GM11168 (cell line): ENCODE results near the gene RIC8A.
"Not testable (repeated sequence)": the region's sequence is repeated elsewhere in the genome, so short reads cannot be mapped to it uniquely, and the experiment has no call there.

Experiments used
- in situ Hi-C: fragments of 300-500 bp; cut with MboI; formaldehyde crosslinking; loops from one replicate; pipeline ENCODE4 v1.12.0; 2022; ENCODE audit warnings: low sequenced_read_pairs; ENCODE audit not compliant: unreplicated experiment

Gene RIC8A

GRCh38 chr11:207208-207862 is at the start of gene RIC8A, which contains the start of gene BET1L:
TSS of gene RIC8A (plus strand) at chr11:207708. CDS start at chr11:208855, 1,147 bp downstream.
TSS of gene BET1L (minus strand) at chr11:207399. CDS start at chr11:207321, 78 bp downstream.
- in situ Hi-C loops, result loop anchor here (5.0 kb wide), 1 partner anchor 150 kb away; no protein-coding TSS in a partner anchor

DNA sequence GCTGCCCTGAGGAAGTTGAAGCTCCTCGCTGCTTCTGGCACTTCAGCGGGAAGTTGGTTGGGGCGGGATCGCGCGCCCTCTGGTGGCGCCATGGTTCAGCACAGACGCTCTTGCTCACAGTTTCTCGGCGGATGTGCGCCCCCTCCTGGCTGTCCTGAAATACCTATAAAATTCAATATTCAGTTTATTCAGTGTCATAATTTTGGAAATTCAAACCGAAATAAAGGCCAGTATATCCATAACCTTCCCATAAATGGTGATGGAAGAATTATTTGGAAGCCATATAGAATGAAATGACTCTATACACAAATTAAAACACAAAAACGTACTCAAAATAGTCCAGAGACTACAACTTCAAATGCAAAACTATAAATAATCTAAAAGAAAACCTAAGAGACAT is 27.3 kb upstream of the RIC8A start:
- in situ Hi-C loops, result not testable (repeated sequence)

DNA sequence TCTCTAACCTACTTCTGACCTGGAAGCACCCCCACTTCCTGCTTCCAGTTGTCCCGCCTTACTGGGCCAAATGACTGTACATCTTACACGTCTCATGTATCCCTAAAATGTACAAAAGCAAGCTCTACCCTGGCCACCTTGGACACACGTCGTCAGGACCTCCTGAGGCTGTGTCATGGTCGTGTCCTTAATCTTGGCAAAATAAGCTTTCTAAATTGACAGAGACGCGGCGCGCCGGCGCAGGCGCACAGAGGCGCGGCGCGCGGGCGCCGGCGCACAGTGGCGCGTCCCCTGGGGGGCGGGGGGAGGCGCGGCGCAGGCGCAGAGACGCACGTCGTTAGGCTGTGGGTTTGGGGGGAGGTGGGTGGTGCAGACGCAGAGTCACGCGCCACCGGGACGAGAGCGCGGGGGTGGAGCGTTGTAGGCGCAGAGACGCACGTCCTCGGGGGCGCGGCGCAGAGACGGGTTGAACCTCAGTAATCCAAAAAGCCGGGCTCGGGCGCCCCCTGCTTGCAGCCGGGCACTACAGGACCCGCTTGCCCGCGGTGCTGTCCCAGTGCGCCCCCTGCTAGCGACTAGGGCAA is 18.2 kb upstream of the RIC8A start:
- in situ Hi-C loops, result not testable (repeated sequence)

- in situ Hi-C loops, result loop anchor here (5.0 kb wide), 1 partner anchor 53 kb away; no protein-coding TSS in a partner anchor
These were observed 17.6 kb upstream of the RIC8A start for GRCh38 chr11:189843-190311.

- in situ Hi-C loops, result loop anchor here (5.0 kb wide), 1 partner anchor 53 kb away; no protein-coding TSS in a partner anchor
These were observed 17.0 kb upstream of the RIC8A start for GRCh38 chr11:190546-190945.

GRCh38 chr11:191490-192478 is 15.7 kb upstream of the RIC8A start:
- in situ Hi-C loops, result loop anchor here (5.0 kb wide), 1 partner anchor 54 kb away; no protein-coding TSS in a partner anchor

- in situ Hi-C loops, result loop anchor here (5.0 kb wide), 1 partner anchor 55 kb away; no protein-coding TSS in a partner anchor
These were observed 14.8 kb upstream of the RIC8A start, which contains the start of gene SCGB1C1 for GRCh38 chr11:192674-193128. TSS of gene SCGB1C1 (plus strand) at chr11:193078. CDS start at chr11:193100, 22 bp downstream.

- in situ Hi-C loops, result loop anchor here (5.0 kb wide), 1 partner anchor 56 kb away; no protein-coding TSS in a partner anchor
These were observed 14.0 kb upstream of the RIC8A start for GRCh38 chr11:193481-193880.

- in situ Hi-C loops, result no loop called here
These were observed 10.4 kb upstream of the RIC8A start for GRCh38 chr11:196786-197731.

DNA sequence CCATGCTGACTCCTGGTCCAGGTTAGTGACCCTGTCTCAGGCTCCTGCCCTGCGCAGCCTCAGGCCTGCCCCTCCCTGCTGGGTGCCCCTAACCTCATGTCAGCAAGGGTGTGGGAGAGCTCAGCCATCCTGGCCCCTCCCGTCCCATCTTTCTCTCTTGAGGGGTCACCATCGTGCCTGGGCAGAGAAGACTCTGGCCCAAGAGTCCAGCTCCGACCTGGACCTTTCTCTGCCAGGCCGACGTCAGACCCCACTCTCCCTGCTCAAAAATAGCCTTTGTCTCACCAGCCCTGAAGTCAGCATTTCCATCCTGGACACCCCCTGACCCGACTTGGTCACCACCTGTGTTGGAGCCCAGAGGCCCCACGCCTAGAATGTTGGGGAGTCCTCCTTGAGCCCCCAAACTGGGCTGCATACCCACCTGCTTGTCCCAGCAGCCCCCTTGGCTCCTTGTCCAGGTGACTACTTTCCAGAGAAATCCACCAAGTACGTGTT is 9.7 kb upstream of the RIC8A start:
- in situ Hi-C loops, result no loop called here

DNA sequence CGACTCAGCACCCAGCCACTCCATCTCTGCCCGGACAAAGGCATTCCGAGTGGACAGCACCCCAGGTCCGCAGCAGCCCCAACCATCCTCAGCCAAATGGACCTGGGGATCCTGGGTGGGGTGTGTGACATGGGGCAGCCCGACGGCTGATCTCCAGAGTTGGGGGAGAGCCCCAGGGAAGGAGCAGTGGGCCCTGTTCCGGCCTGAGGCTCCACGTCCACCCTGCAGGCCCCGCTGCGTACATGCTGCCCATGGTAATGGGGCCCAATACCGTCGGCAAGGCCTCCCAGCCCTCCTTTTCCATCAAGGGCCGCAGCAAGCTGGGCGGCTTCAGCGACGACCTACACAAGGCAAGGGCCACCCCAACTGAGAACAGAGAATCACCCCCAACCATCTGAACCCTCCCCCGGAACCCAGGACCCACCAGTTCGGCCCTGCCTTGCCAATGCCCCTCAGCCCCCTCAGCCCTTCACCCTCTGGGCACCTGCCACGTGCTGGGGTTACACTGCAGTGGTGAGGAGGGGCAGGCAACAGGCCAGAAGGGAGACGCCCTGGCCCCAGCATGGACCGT is 9.2 kb upstream of the RIC8A start:
- in situ Hi-C loops, result no loop called here

- in situ Hi-C loops, result no loop called here
These were observed 8.4 kb upstream of the RIC8A start for GRCh38 chr11:199004-199581.

- in situ Hi-C loops, result no loop called here
These were observed 7.7 kb upstream of the RIC8A start for GRCh38 chr11:199782-200181.

GRCh38 chr11:200224-201003 is 7.1 kb upstream of the RIC8A start:
- in situ Hi-C loops, result no loop called here

- in situ Hi-C loops, result no loop called here
These were observed 5.5 kb upstream of the RIC8A start for GRCh38 chr11:201966-202365.

- in situ Hi-C loops, result no loop called here
These were observed 5.0 kb upstream of the RIC8A start for GRCh38 chr11:202490-202889.
